ENCODE results near the gene PTGDS.
A peak's percentile ranks its signal among the peaks of the same experiment; 100 is the strongest.

Gene PTGDS

DNA sequence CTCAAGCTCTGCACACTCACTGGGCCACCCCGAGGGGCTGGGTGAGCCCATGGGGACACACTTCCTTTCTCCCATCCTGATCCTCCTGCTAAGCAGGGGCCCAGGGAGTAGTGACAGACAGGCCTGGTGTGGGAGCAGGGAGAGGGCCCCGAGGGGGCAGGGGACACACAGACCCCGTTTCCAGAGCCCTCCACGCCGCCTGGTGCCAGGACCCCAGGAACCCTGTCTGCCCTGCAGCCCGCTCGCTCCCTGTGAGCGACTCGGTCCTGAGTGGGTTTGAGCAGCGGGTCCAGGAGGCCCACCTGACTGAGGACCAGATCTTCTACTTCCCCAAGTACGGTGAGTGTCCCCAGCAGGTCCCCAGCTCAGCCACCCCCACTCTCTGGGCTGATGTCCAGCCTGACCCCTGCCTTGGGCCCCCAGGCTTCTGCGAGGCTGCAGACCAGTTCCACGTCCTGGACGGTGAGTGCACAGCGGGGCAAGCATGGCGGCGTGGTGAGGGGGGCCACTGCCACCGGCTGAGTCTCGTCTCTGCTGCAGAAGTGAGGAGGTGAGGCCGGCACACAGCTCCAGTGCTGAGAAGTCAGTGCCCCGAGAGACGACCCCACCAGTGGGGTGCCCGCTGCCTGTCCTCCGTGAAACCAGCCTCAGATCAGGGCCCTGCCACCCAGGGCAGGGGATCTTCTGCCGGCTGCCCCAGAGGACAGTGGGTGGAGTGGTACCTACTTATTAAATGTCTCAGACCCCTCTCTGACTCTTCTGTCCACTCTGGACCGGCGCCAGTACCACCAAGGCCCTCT, 30.9 kb upstream of the PTGDS start:
- no peak for DNase-seq

DNA sequence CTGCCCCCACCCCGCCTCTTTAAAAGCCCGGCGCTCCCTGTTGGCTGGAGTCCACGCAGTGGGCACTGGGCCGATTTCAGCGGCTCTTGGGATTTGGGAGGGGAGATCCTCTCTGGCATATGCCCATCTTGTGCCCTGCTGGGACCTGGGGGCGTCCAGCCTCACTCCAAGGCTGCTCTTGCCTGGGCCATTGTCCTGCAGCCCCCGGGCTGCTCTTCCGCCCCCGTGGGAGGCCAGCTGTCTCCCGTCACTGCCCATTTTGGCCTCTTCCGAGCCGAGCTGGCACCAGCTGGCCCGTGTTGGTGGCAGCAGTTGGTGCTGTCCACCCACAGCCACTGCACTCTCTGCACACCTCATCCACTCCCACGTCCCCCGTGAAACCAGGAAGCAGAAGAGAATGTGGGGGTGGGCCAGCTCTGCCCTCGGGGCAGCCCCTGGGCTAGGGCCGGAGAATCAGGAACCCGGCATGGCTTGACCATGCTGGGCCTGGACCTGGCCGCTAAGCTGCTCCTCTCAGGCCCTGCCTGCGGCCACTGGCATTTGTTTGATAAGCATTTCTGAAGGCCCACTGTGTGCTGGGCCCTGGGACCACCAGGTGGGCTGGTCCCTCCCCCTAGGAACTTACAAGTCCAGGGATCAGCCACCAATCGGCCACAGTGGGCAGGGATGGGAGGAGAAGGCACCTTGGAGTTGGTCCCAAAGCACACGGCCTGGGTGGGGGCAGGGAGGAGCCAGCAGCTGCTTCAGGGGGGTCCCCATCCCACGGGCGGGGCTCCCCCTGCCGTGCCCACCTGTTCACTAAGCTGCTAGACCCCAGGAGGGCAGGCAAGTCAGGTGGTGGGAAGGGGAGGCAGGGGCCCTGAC, 30.0 kb upstream of the PTGDS start:
- no peak for DNase-seq

DNA sequence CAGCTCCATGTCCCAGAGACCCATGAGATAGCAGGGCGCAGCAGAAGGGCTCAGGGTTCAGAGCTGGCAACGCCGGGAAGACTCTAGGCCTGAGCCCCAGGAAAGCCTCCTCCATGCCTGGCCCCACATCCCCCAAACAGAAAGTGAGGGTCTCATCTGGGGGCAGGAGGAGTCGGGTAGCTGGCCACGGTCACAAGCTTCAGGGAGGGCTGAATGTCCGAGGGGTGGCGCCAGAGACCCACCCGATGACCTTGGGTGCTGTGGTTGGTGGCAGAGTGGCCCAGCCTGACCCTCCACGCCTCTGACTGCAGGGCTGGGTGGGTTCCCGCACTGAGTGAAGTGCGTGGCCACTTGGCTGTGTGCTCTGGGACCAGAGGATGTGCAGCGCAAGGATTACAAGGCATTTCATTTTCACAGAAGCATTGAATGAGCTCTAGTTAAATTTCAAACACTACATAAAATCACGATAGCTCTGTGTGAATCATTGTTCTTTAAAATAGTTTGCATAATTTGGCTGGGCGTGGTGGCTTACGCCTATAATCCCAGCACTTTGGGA, 29.3 kb upstream of the PTGDS start:
- DNase-seq: peak; percentile 34

DNA sequence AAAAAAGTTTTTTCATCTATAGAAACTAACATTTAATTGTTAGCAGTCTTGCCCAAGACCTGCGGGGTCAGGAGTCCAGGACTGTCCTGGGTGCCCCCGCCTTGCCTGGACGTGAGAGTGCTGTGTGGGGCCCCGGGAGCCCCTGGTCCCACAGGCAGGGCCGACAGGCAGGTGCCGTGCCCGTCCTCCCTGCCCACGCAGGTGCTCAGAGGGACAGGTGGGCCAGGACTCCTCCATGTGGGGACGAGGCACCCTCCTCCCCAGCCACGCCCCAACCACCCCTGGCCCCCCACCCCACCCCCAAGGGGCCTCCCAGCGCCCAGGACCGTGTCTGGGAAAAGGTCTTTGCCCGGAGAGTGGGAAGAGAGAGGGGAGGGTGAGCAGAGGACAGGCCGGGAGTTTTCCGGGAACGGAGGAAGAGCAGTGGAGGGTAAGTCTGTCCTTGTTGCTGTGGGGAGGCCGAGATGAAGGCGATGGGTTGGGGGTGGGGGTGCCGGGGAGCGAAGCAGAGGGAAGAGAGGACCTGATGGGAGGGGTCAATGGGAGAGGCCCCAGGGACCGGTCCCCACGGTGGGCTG, 28.0 kb upstream of the PTGDS start:
- no peak for DNase-seq

DNA sequence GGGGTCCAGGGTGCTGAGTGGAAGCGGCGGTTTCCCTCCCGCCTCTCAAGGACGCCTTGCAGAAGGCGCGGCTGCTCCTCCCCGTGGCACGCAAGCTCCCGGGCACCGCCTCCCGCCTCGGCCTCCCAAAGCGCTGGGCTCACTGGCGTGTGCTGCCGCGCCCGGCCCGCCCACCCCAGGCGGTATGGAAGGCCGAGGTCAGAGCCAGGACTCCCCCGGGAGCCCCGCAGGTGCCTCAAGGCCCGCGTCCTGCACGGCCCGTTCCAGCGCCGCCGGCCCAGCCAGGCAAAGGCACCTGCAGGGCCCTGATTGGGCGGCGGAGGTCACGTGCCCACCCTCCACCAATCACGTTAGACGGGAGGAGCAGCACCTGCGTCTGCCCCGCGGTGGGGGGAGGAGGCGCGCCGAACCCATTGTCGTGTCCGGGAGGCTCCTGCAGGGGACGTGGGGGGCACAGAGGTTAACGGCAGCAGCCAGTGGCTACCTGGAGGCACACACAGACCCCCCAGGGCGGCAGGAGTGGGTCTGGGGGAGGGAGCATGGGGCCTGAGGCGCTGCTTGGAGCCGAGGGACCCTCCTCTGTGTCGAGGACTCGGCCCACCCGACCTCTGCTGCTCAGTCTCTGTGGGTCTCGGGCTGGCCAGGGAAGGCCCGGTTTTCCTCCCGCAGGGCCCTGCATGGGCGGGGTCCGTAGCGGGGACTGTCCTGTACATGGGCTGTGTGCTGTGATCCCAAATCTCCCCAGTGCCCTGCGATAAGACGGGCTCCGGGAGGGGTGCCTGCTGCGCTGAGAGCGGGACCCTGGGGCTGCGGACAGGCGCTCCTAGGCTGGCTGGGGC, 27.3 kb upstream of the PTGDS start:
- DNase-seq: peak; percentile 98

DNA sequence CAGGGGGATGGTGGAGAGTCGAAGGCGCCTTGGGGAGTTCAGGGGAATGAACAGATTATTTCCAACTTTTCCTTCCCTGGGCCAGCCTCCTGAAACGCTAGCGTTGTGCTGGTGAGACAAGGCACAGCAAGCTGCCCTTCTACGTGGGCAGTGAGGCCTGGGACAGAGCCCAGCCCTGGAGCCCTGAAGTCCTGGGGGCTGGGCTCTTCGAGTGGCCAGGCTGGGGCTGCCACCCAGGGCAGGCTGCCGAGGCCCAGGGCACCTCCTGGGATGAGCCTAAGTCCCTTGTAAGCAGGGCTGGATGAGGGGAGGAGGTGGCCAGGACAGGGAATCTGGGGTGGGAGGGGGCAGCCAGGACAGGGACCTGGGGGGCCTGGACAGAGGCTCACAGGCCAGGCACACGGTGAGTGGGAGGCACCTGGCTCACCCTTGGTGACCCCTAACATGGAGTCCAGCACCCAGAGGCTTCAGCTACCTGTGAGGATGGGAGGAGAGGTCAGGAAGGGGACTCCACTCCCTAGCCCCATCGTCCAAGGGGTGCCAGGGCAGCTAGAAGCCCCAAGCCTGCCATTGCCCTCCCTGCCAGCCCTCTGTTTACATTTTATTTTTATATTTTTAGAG, 26.5 kb upstream of the PTGDS start:
- no peak for DNase-seq

DNA sequence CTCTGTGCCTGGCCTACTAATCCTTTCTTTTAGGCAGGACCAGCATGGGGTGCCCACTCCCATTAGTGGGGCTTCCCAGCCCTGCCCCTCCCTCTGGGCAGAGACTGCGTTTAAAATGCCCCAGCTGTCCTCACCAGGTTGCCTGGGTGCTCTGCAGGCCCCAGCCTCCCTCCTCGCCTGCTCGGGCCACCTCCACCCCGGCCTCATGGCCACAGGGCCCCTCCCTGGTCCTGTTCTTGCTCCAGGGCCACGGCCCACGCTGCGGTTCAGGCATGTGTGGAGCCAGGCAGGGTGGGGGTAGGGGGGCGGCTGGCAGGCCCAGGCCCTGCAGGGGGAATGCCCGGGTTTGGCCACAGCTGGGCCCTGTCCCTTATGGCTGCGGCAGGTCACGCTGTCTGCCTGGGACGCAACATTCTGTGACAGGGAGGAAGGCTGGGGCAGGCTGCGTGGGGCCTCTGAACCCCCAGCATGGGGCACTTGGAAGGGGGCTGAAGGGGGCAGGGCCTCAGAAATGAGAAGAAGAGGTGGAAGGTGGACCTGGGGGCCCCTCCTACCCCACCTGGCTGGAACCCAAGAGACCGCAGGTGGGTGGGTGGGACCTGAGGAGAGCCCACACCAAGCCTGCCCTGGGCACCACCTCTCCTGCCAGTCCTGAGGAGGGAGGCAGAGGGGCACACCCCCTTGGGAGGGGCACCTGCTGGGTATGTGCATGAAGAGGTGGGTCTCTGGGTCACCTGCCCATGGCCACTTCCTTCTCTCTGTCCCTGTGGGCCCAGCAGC, 25.6 kb upstream of the PTGDS start, which contains the start of gene LCN12:
TSS of gene LCN12 (plus strand) at position 733 of the 780 bp plus-strand sequence. CDS start 55 bp downstream, outside the sequence.
- peak; percentile 37 for DNase-seq

DNA sequence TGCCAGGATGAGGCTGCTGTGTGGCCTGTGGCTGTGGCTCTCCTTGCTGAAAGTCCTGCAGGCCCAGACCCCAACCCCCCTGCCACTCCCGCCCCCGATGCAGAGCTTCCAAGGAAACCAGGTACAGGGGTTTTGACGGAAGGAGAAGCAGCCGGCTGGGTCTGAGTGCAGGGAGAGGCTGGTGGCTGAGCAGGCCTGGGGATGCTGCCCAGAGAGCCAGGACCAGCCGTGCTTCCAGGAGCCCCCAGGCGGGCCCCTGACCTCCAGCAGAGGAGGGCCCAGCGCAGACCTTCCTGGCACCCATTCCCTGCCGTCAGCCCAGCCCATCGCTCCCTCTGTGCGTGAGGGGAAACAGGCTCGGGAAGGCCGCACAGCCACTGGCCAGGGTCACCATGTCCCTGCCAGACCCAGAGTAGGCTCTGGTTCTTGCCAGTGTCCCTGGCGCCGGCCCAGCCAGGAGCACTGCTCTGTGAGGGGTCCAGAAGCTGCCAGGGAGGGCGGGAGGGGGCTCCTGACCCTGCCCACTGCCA, 24.9 kb upstream of the PTGDS start:
- no peak for DNase-seq

DNA sequence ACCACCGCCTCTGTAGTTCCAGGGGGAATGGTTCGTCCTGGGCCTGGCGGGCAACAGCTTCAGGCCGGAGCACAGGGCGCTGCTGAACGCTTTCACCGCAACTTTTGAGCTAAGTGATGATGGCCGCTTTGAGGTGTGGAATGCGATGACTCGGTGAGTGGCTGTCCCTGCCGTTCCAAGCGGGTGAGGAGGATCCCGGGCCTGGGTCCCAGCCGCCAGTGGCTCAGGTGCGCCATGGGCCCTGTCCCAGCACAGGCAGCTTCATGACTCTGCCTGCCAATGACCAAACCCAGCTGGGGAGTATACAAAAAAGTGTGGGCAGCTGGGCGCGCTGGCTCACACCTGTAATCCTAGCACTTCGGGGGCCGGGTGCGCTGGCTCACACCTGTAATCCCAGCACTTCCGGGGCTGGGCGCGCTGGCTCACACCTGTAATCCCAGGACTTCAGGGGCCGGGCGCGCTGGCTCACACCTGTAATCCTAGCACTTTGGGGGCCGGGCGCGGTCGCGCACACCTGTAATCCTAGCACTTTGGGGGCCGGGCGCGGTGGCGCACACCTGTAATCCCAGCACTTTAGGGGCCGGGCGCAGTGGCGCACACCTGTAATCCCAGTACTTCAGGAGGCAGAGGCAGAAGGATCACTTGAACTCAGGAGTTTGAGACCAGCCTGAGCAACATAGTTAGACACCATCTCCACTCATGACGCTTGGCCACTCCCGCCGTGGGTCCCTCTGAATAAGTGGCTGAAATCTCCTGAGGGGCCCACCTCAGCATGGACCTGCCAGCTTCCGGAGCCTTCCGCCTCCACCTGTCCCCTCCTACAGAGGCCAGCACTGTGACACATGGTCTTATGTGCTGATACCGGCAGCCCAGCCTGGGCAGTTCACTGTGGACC, 24.2 kb upstream of the PTGDS start:
- no peak for DNase-seq

DNA sequence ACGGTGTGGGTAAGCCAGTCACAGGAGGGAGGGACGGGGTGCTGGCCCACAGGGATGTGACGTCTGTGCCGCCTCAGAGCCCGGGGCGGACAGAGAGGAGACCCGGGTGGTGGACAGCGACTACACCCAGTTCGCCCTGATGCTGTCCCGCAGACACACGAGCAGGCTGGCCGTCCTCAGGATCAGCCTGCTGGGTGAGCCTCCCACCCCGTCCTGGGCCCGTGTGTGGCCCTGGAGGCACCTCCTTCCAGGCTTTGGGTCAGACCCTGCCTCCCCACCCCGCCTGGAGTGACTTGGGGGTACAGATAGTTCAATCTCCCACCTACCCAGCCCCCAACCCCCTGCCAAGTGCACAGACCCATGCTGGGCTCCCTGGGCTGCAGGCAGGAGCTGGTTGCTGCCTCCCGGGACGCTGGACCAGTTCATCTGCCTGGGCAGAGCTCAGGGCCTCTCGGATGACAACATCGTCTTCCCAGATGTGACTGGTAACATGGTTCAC, 23.5 kb upstream of the PTGDS start:
- DNase-seq: no peak

DNA sequence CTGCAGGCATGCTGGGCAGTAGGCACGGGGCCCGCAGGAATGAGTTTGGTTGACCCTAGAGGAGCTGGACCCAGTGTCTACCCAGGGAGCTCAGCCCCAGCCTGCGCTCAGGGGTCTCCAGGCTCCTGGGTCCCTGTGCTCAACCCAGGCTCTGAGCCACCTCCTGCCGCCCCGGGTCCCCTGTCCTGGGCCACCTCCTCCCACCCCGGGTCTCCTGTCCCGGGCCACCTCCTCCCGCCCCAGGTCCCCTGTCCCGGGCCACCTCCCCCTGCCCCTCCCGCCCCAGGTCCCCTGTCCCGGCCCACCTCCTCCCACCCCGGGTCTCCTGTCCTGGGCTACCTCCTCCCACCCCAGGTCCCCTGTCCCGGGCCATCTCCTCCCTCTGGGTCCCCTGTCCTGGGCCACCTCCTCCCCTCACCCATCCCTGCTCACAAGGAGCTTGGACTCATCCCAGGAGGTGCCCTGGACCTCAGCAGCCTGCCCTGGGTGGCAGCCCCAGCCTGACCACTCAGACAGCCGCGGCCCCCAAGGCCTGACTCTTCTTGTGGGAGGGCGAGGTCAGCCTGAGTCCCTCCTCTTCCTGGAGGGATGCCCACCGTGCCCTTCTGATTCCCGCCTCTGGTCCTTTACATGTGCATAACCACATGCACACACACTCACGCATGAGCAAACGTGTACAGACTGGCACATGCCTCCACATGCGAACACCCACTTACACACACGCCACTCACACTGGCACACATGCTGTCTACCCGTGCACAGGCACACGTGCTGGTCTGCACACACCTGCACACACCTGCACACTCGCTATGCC, 22.8 kb upstream of the PTGDS start:
- no peak for DNase-seq

DNA sequence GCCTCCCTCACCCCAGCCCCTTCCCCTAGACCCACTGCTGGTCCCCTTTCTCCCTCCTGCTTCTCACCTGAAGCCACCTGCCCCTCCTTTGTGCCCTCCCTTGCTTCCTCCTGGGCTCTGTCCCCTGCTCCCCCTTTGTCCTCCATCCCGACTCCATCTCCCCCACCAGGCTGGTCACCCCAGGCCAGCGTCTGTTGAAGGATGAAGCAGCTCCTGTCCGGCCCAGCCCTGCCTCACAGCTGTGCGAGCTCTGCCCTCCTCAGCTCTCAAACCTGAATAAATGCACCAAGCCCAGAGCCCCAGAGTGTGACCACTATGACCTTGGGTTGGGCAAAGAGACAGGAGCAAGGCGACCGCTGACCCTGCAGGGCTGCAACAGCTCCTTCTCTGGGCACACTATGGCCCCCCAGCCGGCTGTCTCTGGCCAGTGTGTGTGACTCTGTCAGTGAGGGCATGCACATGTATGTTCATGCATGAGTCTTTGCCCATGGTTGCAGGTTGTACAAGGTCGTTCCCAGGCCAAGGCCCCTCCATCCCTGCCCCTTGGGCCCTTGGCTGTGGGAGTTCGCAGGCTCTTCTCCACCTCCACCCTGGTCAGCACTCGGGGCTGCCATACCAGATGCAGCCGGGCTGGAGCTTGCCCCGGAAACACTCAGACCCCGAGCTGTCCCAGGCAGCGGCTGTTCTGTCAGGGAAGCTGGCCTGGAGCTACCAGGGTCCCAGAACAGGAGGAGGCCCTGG, 21.9 kb upstream of the PTGDS start:
- no peak for DNase-seq

DNA sequence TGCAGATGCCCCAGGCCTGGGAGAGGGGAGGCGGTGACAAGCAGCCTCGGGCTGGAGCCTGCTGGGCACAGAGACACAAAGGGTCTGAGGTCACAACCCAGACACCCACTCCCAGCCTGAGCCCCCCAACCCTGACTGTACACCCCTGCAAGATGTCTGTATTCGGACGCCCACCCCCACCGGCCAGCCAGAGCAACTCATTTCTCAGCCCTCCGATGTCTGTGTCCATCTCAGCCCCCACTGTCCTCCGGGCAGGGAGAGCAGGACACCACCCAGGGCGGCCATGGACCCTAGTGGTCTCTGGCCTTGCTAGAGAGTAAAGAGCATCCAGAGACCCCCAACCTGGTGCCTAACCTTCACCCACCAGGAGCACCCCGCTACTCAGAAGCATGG, 21.4 kb upstream of the PTGDS start:
- DNase-seq: no peak

DNA sequence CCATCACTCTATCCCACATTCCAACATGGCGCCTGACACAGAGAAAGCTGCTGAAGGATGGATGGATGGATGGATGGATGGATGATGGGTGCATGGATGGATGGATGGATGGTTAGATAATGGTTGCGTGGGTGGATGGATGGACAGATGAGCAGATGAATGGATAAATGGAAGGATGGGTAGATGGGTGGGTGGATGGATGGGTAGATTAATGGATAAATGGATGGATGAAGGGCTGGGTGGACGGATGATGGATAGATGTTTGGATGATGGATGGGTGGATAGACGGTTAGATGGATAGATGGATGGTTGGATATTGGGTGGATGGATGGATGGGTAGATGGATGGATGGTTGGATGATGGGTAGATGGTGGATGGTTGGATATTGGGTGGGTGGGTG, 20.7 kb upstream of the PTGDS start:
- no peak for DNase-seq

DNA sequence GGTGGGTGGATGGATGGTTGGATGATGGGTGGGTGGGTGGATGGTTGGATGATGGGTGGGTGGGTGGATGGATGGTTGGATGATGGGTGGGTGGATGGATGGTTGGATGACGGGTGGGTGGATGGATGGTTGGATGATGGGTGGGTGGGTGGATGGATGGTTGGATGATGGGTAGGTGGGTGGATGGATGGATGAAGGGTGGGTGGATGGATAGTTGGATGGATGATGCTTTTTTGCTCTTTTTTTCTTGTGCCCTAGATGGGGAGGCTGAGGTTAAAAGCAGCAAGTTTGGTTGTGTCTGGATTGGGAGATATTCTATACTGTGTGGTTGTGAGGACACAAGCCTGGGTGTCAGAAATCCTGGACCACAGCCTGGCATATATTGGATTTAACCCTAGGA, 19.8 kb upstream of the PTGDS start:
- no peak for DNase-seq

DNA sequence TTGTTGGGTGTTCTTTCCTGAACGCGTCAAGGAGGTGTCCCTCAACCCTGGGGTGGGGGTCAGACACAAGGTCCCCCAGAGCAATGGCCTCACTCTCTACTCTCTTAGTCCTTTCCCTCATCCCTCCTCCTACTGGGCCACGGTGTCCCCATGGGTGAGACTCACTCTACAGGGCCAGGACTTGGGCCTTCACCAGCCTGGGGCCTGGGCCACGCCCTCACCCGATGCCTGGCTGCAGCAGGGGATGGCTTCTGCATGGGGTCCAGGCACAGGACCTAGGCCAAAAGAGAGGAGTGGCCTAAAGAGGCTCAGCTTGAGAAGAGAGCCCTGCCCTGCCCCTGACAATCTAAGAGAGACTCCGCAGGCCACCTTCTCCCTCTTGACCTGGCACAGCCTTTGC, 19.4 kb upstream of the PTGDS start:
- DNase-seq: no peak

DNA sequence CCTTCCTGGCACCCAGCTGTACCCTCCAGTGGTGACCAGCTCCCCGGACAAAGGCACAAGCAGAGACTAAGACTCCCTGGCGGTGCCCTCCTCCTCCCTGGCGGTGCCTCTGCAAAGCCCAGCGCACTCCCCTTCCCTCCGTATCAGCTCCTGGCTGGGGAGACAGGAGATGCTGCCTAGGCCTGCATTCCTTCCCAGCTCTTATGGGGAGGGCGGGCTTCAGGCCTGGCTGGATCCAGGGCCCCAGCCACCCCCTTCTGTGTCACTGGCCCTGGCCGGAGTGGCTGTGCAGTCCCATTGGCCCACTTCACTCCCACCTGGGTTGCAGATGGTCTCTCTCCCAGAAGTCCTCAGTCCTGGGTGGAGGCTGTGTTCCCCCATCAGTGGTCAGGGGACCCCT, 18.8 kb upstream of the PTGDS start:
- no peak for DNase-seq
